HAP-1 (cell line): ENCODE results near the gene ATP9B.
"Not testable (repeated sequence)": the region's sequence is repeated elsewhere in the genome, so short reads cannot be mapped to it uniquely, and the experiment has no call there.

Source experiments
- DNase-seq, 2 experiments: peaks; one replicate each; pipeline ENCODE4 v3.0.0-alpha.2; 2016 to 2020; ENCODE audit warnings: low spot score in 2 of 2
- H3K27me3 ChIP-seq: fragments of 250-450 bp; sonication (Bioruptor Pico); 2 replicates; pipeline ENCODE4 v1.5.1; 2020; ENCODE audit warnings: low read depth, mild to moderate bottlenecking, moderate library complexity
- H3K36me3 ChIP-seq: fragments of 250-450 bp; sonication (Bioruptor Pico); replicated peaks from 2 replicates; pipeline ENCODE4 v1.5.1; 2020; ENCODE audit warnings: mild to moderate bottlenecking
- H3K4me1 ChIP-seq: fragments of 250-450 bp; sonication (Bioruptor Pico); 2 replicates; pipeline ENCODE4 v1.5.1; 2020; ENCODE audit warnings: mild to moderate bottlenecking
- H3K4me3 ChIP-seq: fragments of 250-450 bp; sonication (Bioruptor Pico); 2 replicates; pipeline ENCODE4 v1.5.1; 2020; ENCODE audit warnings: mild to moderate bottlenecking, moderate library complexity
- H3K9me3 ChIP-seq: fragments of 250-450 bp; sonication (Bioruptor Pico); 2 replicates; pipeline ENCODE4 v1.5.1; 2020; ENCODE audit warnings: mild to moderate bottlenecking, moderate library complexity
- in situ Hi-C: fragments of 300-500 bp; cut with MboI; formaldehyde crosslinking; loops from 3 replicates; pipeline ENCODE4 v1.14.3; 2020; ENCODE audit warnings: low sequenced_read_pairs, inconsistent platforms, mixed read lengths

ATP9B gene

GRCh38 chr18:79373736-79374135, 304.5 kb downstream of the ATP9B start:
- no peak overlapping the region for H3K4me3 ChIP-seq
- no peaks in the 10 kb centered on the region for H3K36me3 ChIP-seq
- DNase-seq = no peak
- H3K9me3 ChIP-seq = no peaks in the 10 kb centered on the region
- in situ Hi-C loops = loop anchor here (10.0 kb wide), 1 partner anchor 271 kb away; no protein-coding TSS in a partner anchor
- no peaks in the 10 kb centered on the region for H3K27me3 ChIP-seq
- H3K4me1 ChIP-seq = peaks cover 12% of the 10 kb centered on the region

- peaks cover 12% of the 10 kb centered on the region for H3K4me1 ChIP-seq
- no peaks in the 10 kb centered on the region for H3K27me3 ChIP-seq
- no peaks in the 10 kb centered on the region for H3K36me3 ChIP-seq
- H3K4me3 ChIP-seq = no peak overlapping the region
- H3K9me3 ChIP-seq = no peaks in the 10 kb centered on the region
- DNase-seq = no peak
- in situ Hi-C loops = loop anchor here (10.0 kb wide), 1 partner anchor 270 kb away; no protein-coding TSS in a partner anchor
Observed at GRCh38 chr18:79374408-79375171, 305.4 kb downstream of the ATP9B start.

- in situ Hi-C loops = loop anchor here (10.0 kb wide), 1 partner anchor 269 kb away; no protein-coding TSS in a partner anchor
- Histone ChIP-seq H3K4me3 (no peak overlapping the region), H3K9me3 (no peaks in the 10 kb centered on the region), H3K4me1 (peaks cover 12% of the 10 kb centered on the region), H3K36me3 (no peaks in the 10 kb centered on the region), H3K27me3 (no peaks in the 10 kb centered on the region)
- no peak for DNase-seq
Observed at GRCh38 chr18:79375441-79376154, 306.4 kb downstream of the ATP9B start.

- in situ Hi-C loops = loop anchor here (10.0 kb wide), 1 partner anchor 268 kb away; no protein-coding TSS in a partner anchor
- H3K36me3 ChIP-seq = not testable (repeated sequence)
- peaks cover 12% of the 10 kb centered on the region for H3K4me1 ChIP-seq
Observed at GRCh38 chr18:79376661-79377060, 307.5 kb downstream of the ATP9B start.

GRCh38 chr18:79377187-79377891, 308.1 kb downstream of the ATP9B start:
- no peak for DNase-seq
- Histone ChIP-seq H3K27me3 (no peaks in the 10 kb centered on the region), H3K36me3 (no peaks in the 10 kb centered on the region), H3K4me3 (no peak overlapping the region), H3K4me1 (peaks cover 9% of the 10 kb centered on the region), H3K9me3 (no peaks in the 10 kb centered on the region)
- in situ Hi-C loops = loop anchor here (10.0 kb wide), 1 partner anchor 267 kb away; no protein-coding TSS in a partner anchor

More at GRCh38 chr18:79376661-79377060, 307.5 kb downstream of the ATP9B start:
- not testable (repeated sequence) for H3K9me3 ChIP-seq, H3K4me3 ChIP-seq, H3K27me3 ChIP-seq, DNase-seq

GRCh38 chr18:79378536-79379250, 309.5 kb downstream of the ATP9B start:
- H3K4me1 ChIP-seq = no peaks in the 10 kb centered on the region
- DNase-seq = peak; percentile 60 to 86
- H3K36me3 ChIP-seq = no peaks in the 10 kb centered on the region
- in situ Hi-C loops = loop anchor here (10.0 kb wide), 1 partner anchor 266 kb away; no protein-coding TSS in a partner anchor
- H3K4me3 ChIP-seq = no peak overlapping the region
- H3K9me3 ChIP-seq = no peaks in the 10 kb centered on the region
- H3K27me3 ChIP-seq = no peaks in the 10 kb centered on the region

GRCh38 chr18:79379251-79379905, 310.2 kb downstream of the ATP9B start:
- in situ Hi-C loops = loop anchor here (10.0 kb wide), 1 partner anchor 265 kb away; no protein-coding TSS in a partner anchor
- Histone ChIP-seq H3K9me3 (no peaks in the 10 kb centered on the region), H3K4me3 (no peak overlapping the region), H3K27me3 (no peaks in the 10 kb centered on the region), H3K36me3 (no peaks in the 10 kb centered on the region), H3K4me1 (no peaks in the 10 kb centered on the region)
- DNase-seq = peak in 1 of 2 experiments; percentile 6

- Histone ChIP-seq H3K4me3 (no peak overlapping the region), H3K27me3 (no peaks in the 10 kb centered on the region), H3K4me1 (no peaks in the 10 kb centered on the region), H3K36me3 (no peaks in the 10 kb centered on the region), H3K9me3 (no peaks in the 10 kb centered on the region)
- in situ Hi-C loops = loop anchor here (10.0 kb wide), 1 partner anchor 265 kb away; no protein-coding TSS in a partner anchor
- DNase-seq = no peak
Observed at GRCh38 chr18:79379931-79380815, 311.0 kb downstream of the ATP9B start.

- in situ Hi-C loops = no loop called here
- H3K4me1 ChIP-seq = no peaks in the 10 kb centered on the region
- peak; percentile 44 to 87 for DNase-seq
- no peaks in the 10 kb centered on the region for H3K36me3 ChIP-seq
- H3K9me3 ChIP-seq = no peaks in the 10 kb centered on the region
- H3K4me3 ChIP-seq = no peak overlapping the region
- no peaks in the 10 kb centered on the region for H3K27me3 ChIP-seq
Observed at GRCh38 chr18:79380816-79381806, 311.9 kb downstream of the ATP9B start.

- no peaks in the 10 kb centered on the region for H3K27me3 ChIP-seq
- no peaks in the 10 kb centered on the region for H3K9me3 ChIP-seq
- DNase-seq = no peak
- no peaks in the 10 kb centered on the region for H3K36me3 ChIP-seq
- in situ Hi-C loops = no loop called here
- H3K4me1 ChIP-seq = no peaks in the 10 kb centered on the region
- H3K4me3 ChIP-seq = no peak overlapping the region
Observed at GRCh38 chr18:79381811-79382311, 312.7 kb downstream of the ATP9B start.
